ENCODE data around the gene FNBP1. TPM values are rescaled to one million over a fixed set of nuclear protein-coding genes. Genes with fewer than 3 reads are reported as not detected.
"Not testable (repeated sequence)": the region's sequence is repeated elsewhere in the genome, so short reads cannot be mapped to it uniquely, and the experiment has no call there.

FNBP1 gene
- total RNA-seq, 1 donor from 2014 or later: 202 TPM

DNA sequence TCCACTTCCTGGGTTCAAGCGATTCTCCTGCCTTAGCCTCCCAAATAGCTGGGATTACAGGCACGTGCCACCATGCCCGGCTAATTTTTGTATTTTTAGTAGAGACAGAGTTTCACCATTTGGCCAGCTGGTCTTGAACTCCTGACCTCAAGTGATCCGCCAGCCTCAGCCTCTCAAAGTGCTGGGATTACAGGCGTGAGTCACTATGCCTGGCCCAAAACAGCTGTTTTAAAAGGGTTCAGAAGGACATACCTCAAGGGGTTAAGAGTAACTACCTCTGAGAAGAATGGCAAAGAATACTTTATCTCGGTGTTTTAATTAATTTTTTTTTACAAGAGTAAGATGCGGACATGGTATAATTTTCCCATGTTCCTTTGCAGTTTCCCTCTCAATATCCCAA, 94.4 kb downstream of the FNBP1 start:
- H3K27me3 Mint-ChIP-seq (ENCODE audit: insufficient read depth); intact Hi-C loops (cut with micrococcal nuclease); H3K9me3 Mint-ChIP-seq; H3K27ac Mint-ChIP-seq; H3K4me3 Mint-ChIP-seq; DNase-seq (ENCODE audit: low spot score): not testable (repeated sequence)
- Mint-ChIP-seq H3K4me1 (ENCODE audit: low read depth) (peaks cover 43% of the 10 kb centered on the region), H3K36me3 (ENCODE audit: low read depth) (peaks cover 39% of the 10 kb centered on the region)

- peak overlapping the region; percentile 5 for H3K4me3 Mint-ChIP-seq
- intact Hi-C loops (cut with micrococcal nuclease): loop anchor here (1.0 kb wide), 1 partner anchor 10 kb away; no protein-coding TSS in a partner anchor
- H3K4me1 Mint-ChIP-seq (ENCODE audit: low read depth): peaks cover 43% of the 10 kb centered on the region
- H3K9me3 Mint-ChIP-seq: peaks cover 16% of the 10 kb centered on the region
- peak overlapping the region; percentile 74 for H3K27ac Mint-ChIP-seq
- no peak for DNase-seq (ENCODE audit: low spot score)
- no peaks in the 10 kb centered on the region for H3K27me3 Mint-ChIP-seq (ENCODE audit: insufficient read depth)
- H3K36me3 Mint-ChIP-seq (ENCODE audit: low read depth): peaks cover 47% of the 10 kb centered on the region
Measured at GRCh38 chr9:129946246-129946995, 96.6 kb downstream of the FNBP1 start.

DNA sequence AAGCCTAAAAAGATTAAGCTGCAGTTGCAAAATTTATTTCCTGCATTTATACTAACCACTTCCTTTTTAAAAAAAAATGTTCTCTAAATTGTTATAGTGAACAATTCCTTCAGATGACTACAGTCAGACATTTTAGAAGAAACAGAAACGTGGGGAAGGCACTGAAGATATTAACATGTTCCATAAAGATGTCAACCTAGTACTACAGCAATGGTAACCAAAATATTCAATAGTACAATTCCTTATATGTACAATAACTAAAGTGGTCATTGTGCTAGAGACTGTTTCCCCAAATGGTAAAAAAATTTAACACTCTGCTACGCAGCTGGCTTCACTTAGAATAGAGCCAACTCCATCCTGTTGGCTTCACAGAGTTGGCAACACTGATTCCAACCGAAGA, 97.7 kb downstream of the FNBP1 start:
- peak overlapping the region; percentile 68 for H3K27ac Mint-ChIP-seq
- H3K36me3 Mint-ChIP-seq (ENCODE audit: low read depth): peaks cover 44% of the 10 kb centered on the region
- H3K27me3 Mint-ChIP-seq (ENCODE audit: insufficient read depth): no peaks in the 10 kb centered on the region
- H3K9me3 Mint-ChIP-seq: peaks cover 16% of the 10 kb centered on the region
- DNase-seq (ENCODE audit: low spot score): no peak
- H3K4me3 Mint-ChIP-seq: no peak overlapping the region
- peaks cover 44% of the 10 kb centered on the region for H3K4me1 Mint-ChIP-seq (ENCODE audit: low read depth)
- intact Hi-C loops (cut with micrococcal nuclease): loop anchor here (2.0 kb wide), 1 partner anchor 17 kb away; no protein-coding TSS in a partner anchor

- H3K9me3 Mint-ChIP-seq: peaks cover 16% of the 10 kb centered on the region
- H3K4me1 Mint-ChIP-seq (ENCODE audit: low read depth): peaks cover 44% of the 10 kb centered on the region
- peak overlapping the region; percentile 88 for H3K27ac Mint-ChIP-seq
- peak; percentile 59 for DNase-seq (ENCODE audit: low spot score)
- H3K36me3 Mint-ChIP-seq (ENCODE audit: low read depth): peaks cover 45% of the 10 kb centered on the region
- H3K4me3 Mint-ChIP-seq: peak overlapping the region; percentile 28
- intact Hi-C loops (cut with micrococcal nuclease): loop anchor here (1.0 to 2.0 kb wide), 3 partner anchors 12 to 56 kb away; no protein-coding TSS in a partner anchor
- H3K27me3 Mint-ChIP-seq (ENCODE audit: insufficient read depth): no peaks in the 10 kb centered on the region
Measured at GRCh38 chr9:129944506-129945116, 98.4 kb downstream of the FNBP1 start.

DNA sequence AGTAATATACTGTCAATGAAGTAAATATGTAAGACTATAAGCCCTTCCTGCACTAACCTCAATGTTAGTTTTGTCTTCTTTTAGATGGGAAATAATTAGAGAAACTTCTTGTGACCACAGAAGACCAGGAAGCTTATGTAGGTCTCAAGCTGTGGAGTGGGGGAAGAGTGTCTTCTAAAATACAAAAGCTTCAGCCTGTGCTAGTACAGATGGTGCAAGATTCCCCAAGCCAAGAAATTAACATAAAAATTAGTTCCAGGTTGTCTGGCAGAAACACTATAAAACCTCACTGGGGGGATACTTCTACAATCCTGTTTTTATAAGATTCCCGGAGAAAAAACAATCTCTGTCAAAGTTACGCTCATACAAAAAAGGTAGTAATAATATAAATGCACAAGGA, 103.6 kb downstream of the FNBP1 start:
- Mint-ChIP-seq H3K36me3 (ENCODE audit: low read depth) (peaks cover 39% of the 10 kb centered on the region), H3K4me3 (no peak overlapping the region), H3K4me1 (ENCODE audit: low read depth) (peaks cover 46% of the 10 kb centered on the region), H3K27ac (peak overlapping the region; percentile 50), H3K9me3 (peaks cover 16% of the 10 kb centered on the region), H3K27me3 (ENCODE audit: insufficient read depth) (no peaks in the 10 kb centered on the region)
- DNase-seq (ENCODE audit: low spot score): no peak
- intact Hi-C loops (cut with micrococcal nuclease): no loop called here

DNA sequence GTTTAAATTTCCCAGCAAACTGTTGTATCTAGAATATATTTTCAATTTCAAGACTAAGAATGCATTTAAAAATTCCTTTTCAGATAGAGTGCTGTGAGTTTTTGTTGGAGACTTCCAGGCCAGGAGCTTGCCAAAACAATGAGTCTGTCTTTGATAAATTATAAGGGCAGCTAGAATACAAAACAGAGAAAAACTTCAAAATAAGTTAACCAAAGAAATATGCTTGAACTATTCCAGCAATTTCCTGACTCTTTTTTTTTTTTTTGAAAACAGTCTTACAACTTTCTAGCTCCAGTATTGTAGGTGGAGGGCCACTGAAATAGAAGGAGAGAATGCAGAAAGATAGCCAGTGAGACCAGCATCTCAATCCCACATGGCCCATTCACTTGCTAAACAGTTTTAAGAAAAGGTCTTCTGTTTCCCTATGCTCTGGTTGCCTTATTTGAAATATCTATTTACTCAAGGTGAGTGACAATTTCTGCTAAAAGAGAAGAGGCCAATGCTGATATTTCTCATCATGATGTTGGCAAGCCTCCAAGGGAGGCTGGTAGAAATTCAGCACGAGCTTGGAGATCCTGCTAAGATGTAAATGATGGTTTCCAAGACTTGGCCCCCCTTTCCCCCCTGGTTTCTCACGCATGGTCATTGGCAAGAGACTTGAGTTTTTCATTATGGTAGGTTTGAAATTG, 104.6 kb downstream of the FNBP1 start:
- Mint-ChIP-seq H3K27me3 (ENCODE audit: insufficient read depth) (no peaks in the 10 kb centered on the region), H3K4me1 (ENCODE audit: low read depth) (peaks cover 49% of the 10 kb centered on the region), H3K9me3 (peaks cover 12% of the 10 kb centered on the region), H3K27ac (peak overlapping the region; percentile 79), H3K36me3 (ENCODE audit: low read depth) (peaks cover 42% of the 10 kb centered on the region), H3K4me3 (no peak overlapping the region)
- DNase-seq (ENCODE audit: low spot score): no peak
- intact Hi-C loops (cut with micrococcal nuclease): no loop called here

DNA sequence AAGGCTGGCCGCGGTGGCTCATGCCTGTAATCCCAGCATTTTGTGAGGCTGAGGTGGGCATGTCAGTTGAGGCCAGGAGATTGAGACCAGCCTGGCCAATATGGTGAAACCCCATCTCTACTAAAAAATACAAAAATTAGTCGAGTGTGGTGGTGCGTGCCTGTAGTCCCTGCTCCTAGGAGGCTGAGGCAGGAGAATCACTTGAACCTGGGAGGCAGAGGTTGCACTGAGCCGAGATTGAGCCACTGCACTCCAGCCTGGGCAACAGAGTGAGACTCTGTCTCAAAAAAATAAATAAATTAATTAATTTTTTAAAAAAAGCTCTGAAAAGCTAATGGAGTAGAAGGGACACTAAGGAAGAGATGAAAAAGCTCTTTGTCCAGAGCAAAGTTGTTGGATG, 105.1 kb downstream of the FNBP1 start:
- H3K4me3 Mint-ChIP-seq; intact Hi-C loops (cut with micrococcal nuclease); H3K27ac Mint-ChIP-seq; DNase-seq (ENCODE audit: low spot score); H3K9me3 Mint-ChIP-seq; H3K27me3 Mint-ChIP-seq (ENCODE audit: insufficient read depth): not testable (repeated sequence)
- Mint-ChIP-seq H3K36me3 (ENCODE audit: low read depth) (peaks cover 39% of the 10 kb centered on the region), H3K4me1 (ENCODE audit: low read depth) (peaks cover 55% of the 10 kb centered on the region)

- Mint-ChIP-seq H3K4me1 (ENCODE audit: low read depth) (peaks cover 70% of the 10 kb centered on the region), H3K27me3 (ENCODE audit: insufficient read depth) (no peaks in the 10 kb centered on the region), H3K4me3 (no peak overlapping the region), H3K27ac (no peak overlapping the region), H3K9me3 (no peaks in the 10 kb centered on the region), H3K36me3 (ENCODE audit: low read depth) (peaks cover 33% of the 10 kb centered on the region)
- DNase-seq (ENCODE audit: low spot score): no peak
- intact Hi-C loops (cut with micrococcal nuclease): no loop called here
Measured at GRCh38 chr9:129936222-129936621, 106.8 kb downstream of the FNBP1 start.

DNA sequence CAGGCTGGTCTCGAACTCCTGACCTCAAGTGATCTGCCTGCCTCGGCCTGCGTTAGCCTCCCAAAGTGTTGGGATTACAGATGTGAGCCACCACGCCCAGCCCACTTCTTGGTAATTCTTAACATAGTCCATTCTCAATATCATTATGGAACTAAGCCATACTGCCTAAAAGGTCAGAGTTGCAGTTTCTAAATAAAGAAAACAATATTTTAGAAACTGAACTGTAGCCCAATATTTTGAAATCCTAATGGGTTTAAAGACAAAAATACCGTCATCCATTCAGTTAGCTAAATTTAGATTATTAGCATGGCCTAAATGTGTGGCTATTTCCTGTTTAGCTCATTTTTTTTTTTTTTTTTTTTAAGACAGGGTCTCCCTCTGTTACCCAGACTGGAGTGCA, 108.2 kb downstream of the FNBP1 start:
- H3K36me3 Mint-ChIP-seq (ENCODE audit: low read depth): peaks cover 34% of the 10 kb centered on the region
- no peaks in the 10 kb centered on the region for H3K27me3 Mint-ChIP-seq (ENCODE audit: insufficient read depth)
- peak overlapping the region; percentile 92 for H3K27ac Mint-ChIP-seq
- no peaks in the 10 kb centered on the region for H3K9me3 Mint-ChIP-seq
- no peak overlapping the region for H3K4me3 Mint-ChIP-seq
- H3K4me1 Mint-ChIP-seq (ENCODE audit: low read depth): peaks cover 70% of the 10 kb centered on the region
- intact Hi-C loops (cut with micrococcal nuclease): no loop called here
- no peak for DNase-seq (ENCODE audit: low spot score)

DNA sequence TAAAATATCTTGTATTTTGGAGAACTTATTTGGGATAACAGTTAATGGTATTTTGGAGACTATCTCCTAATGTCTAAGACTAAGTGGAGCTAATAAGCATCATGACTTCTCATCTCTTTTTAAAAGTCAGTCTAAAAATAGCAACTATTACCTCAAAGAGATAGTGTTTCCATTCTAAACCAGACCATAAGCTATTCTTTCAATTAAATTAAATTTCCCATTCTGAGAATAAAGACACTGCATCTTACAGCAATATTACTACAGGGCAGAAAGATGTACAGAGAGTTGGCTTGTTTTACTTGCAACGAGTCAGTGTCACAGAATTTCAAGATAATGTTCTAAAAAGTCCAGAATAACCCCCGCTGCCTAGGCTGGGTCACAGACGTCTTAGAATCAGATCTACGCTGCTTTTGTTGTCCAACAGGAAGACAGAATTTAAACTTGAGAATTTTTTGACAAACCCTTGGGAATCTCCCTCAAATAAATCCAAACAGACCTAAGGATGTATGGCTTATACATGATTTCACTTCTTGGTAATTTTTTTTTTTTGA, 108.9 kb downstream of the FNBP1 start:
- Mint-ChIP-seq H3K36me3 (ENCODE audit: low read depth) (peaks cover 31% of the 10 kb centered on the region), H3K4me3 (no peak overlapping the region)

DNA sequence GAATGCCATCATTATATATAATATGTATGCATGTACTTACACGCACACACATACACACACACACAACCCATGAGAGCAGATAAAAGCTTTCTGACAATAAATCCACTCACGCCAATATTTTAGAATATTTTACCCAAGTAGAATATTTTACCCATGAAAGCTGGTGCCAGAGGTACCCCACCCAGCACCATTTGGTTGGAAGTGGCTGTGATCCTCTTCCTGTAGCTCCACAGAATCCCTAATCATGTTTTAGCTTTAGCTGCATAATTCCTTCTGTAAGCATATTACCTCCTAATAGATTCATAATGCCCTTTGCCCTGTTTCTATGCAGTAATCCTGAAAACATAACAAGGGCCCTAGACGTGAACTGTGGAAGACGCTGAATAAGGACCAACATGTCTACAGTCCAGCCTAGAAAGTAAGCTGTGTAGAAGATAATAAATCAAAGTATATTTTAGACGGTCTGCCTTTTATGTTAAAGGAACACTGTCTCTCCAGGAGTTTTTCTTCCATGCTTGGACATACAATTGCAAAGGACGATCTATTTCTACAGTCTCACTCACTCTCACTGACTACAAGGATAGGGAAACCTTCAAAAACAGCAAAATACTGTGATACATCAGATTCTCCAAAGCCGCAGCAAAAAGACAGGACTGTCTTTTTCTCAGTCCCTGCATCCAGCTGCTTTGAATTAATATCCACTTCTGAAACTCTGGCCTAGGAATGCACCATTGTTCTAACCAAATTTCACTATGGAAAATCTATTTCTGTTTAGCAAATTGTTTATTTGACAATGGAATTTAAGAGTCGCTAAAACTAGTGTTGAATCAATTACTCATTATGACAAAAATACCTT, 109.6 kb downstream of the FNBP1 start:
- Mint-ChIP-seq H3K36me3 (ENCODE audit: low read depth) (peaks cover 33% of the 10 kb centered on the region), H3K27ac (peak overlapping the region; percentile 92), H3K9me3 (no peaks in the 10 kb centered on the region), H3K27me3 (ENCODE audit: insufficient read depth) (no peaks in the 10 kb centered on the region), H3K4me1 (ENCODE audit: low read depth) (peaks cover 57% of the 10 kb centered on the region), H3K4me3 (peak overlapping the region; percentile 66)
- intact Hi-C loops (cut with micrococcal nuclease): loop anchor here (1.0 to 2.0 kb wide), 3 partner anchors 8 to 55 kb away; no protein-coding TSS in a partner anchor
- DNase-seq (ENCODE audit: low spot score): no peak

More for the DNA sequence above, 108.9 kb downstream of the FNBP1 start:
- Mint-ChIP-seq H3K4me1 (ENCODE audit: low read depth) (peaks cover 63% of the 10 kb centered on the region), H3K27ac (peak overlapping the region; percentile 92), H3K9me3 (no peaks in the 10 kb centered on the region), H3K27me3 (ENCODE audit: insufficient read depth) (no peaks in the 10 kb centered on the region)
- intact Hi-C loops (cut with micrococcal nuclease): no loop called here
- DNase-seq (ENCODE audit: low spot score): no peak

Data from activated T-helper 1 cell treated with anti-CD3 and anti-CD28 coated beads, Interleukin-12 subunit alpha, Interleukin-12 subunit beta, Interleukin-2, Interleukin-4 antibody, amounts not matched to agents 30 ng/mL and 10 ng/mL and 1 ng/mL, durations not matched to agents 14 hours and 24 hours and 36 hours (primary cell).